AG09309 (cell line): ENCODE data around the gene CBLC.
"Not testable (repeated sequence)": the region's sequence is repeated elsewhere in the genome, so short reads cannot be mapped to it uniquely, and the experiment has no call there.

Experiments used
- DNase-seq: peaks from one replicate; pipeline ENCODE4 v3.0.0-alpha.2; 2010; ENCODE audit warnings: low read depth
- H3K4me3 ChIP-seq: 2 replicates; pipeline ENCODE4 v1.5.1; 2011; ENCODE audit warnings: mild to moderate bottlenecking, low read depth, low read length, moderate library complexity; ENCODE audit not compliant: control insufficient read depth
- CTCF ChIP-seq: IDR thresholded peaks from 2 replicates; pipeline ENCODE4 v1.5.1; 2011; ENCODE audit warnings: mild to moderate bottlenecking, low read depth, low read length, inconsistent platforms; ENCODE audit not compliant: insufficient read depth, control insufficient read depth; ENCODE audit errors: missing control alignments

CBLC gene

GRCh38 chr19:44776402-44777096 lies 1.1 kb upstream of the CBLC start:
- no peak for TF ChIP-seq CTCF
- no peak overlapping the region for H3K4me3 ChIP-seq

GRCh38 chr19:44779150-44779549 lies 1.5 kb downstream of the CBLC start:
- H3K4me3 ChIP-seq, result no peak overlapping the region
- no peak for DNase-seq
- TF ChIP-seq CTCF, result no peak

More at GRCh38 chr19:44776402-44777096, 1.1 kb upstream of the CBLC start:
- DNase-seq, result no peak

GRCh38 chr19:44781694-44782093 lies 4.0 kb downstream of the CBLC start:
- DNase-seq, H3K4me3 ChIP-seq: not testable (repeated sequence)

- no peak for DNase-seq
- H3K4me3 ChIP-seq, result no peak overlapping the region
Measured at GRCh38 chr19:44782729-44783128, 5.0 kb downstream of the CBLC start.

GRCh38 chr19:44783545-44783944 lies 5.9 kb downstream of the CBLC start:
- no peak overlapping the region for H3K4me3 ChIP-seq
- no peak for DNase-seq
- no peak for TF ChIP-seq CTCF

More at GRCh38 chr19:44782729-44783128, 5.0 kb downstream of the CBLC start:
- TF ChIP-seq CTCF, result no peak

GRCh38 chr19:44785271-44785670 lies 7.6 kb downstream of the CBLC start:
- H3K4me3 ChIP-seq, result no peak overlapping the region
- no peak for TF ChIP-seq CTCF
- DNase-seq, result no peak

GRCh38 chr19:44785993-44786392 lies 8.3 kb downstream of the CBLC start:
- H3K4me3 ChIP-seq, result no peak overlapping the region
- no peak for TF ChIP-seq CTCF
- DNase-seq, result no peak
